Measurements from ENCODE around the gene CTNNBIP1.
A peak's percentile ranks its signal among the peaks of the same experiment; 100 is the strongest.

CTNNBIP1 gene

DNA sequence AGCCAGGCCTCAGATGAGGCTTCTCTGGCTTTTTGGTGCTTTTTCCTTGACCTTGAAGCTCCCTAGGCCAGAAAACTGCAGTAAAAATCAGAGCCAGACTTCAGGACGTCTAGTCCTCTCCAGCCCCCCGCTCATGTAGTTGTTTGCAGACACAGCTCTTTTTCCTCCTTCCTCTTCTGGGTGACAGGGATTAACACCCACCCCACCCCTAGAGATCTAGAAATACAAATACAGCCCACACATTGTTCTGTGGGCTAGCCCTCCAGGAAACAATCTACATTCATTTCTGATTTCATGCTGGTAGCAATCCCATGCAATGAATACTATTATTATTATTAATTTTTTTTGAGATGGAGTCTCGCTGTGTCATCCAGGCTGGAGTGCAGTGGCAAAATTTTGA is 76.4 kb downstream of the CTNNBIP1 start:
- CTCF ChIA-PET = interaction anchor here (0.7 kb wide), 1 partner anchor 8 kb away, joined by 3 read pairs; no protein-coding TSS in a partner anchor
- TF ChIP-seq CTCF (conservative IDR thresholded peaks at IDR 0.05; ENCODE audit: low read depth) = no peak
- no peak for DNase-seq (ENCODE audit: low spot score)
- POLR2A ChIA-PET (ENCODE audit: low non-redundant PET) = no interaction called here
- peak overlapping the region; percentile 99 for H3K27ac ChIP-seq

DNA sequence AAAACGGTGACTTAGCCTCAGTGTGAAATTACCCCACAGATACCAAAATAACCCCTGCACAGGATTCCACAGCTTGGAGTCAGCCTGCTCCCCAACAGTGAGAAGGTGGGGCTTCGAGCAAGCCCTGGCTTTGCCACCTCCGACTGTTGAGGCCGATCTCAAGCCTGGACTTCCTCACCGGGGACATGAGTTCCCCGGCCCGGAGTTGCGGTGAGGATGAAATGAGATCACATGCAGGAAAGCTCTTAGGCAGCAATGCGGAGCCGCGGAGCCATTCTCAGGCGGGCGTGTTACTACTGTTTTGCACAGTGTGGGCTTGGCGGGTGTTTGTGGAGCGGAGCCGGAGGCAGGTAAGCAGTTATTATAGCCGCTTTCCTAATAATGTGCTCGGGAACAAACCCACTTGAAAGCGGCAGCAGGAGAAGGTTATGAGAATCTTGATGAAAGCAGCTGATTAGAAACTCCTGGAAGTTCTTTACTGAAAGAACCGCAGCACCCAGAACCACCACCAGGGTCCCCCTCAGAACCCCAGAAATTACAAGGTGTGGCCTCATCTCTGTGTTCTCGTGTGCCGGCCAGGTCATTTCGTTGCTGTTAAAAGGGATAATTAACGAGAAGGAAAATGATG is 82.4 kb downstream of the CTNNBIP1 start:
- no peak for DNase-seq (ENCODE audit: low spot score)
- ChIA-PET POLR2A (ENCODE audit: low non-redundant PET) (no interaction called here), CTCF (interaction anchor here (0.6 kb wide), 1 partner anchor 153 kb away, joined by 3 read pairs; no protein-coding TSS in a partner anchor)
- peak overlapping the region; percentile 68 for H3K27ac ChIP-seq
- no peak for TF ChIP-seq CTCF (conservative IDR thresholded peaks at IDR 0.05; ENCODE audit: low read depth)

DNA sequence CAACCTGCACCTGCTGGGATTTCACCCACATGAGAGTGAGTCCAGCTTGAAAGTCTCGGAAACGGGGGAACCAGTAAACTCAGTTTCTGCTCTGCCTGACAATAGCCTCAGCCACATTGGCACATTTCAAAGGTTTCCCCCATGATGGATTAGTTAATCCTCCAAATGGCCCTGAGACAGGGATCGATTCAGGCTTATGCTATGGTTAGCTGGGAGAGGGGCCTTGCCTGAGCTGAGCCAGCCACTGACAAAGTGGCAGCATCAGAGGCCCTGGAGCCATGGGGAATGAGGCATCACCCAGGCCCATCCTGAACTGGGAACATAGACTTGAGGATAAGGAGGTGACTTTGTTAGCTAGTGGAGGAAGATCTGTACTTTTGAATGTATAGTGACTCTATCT is 83.5 kb downstream of the CTNNBIP1 start:
- CTCF ChIA-PET = interaction anchor here (0.7 kb wide), 1 partner anchor 42 kb away, joined by 3 read pairs; no protein-coding TSS in a partner anchor
- H3K27ac ChIP-seq = peak overlapping the region; percentile 68
- DNase-seq (ENCODE audit: low spot score) = no peak
- POLR2A ChIA-PET (ENCODE audit: low non-redundant PET) = no interaction called here
- no peak for TF ChIP-seq CTCF (conservative IDR thresholded peaks at IDR 0.05; ENCODE audit: low read depth)

- peak overlapping the region; percentile 98 for H3K27ac ChIP-seq
- POLR2A ChIA-PET (ENCODE audit: low non-redundant PET) = interaction anchor here (0.6 to 0.9 kb wide), 2 partner anchors 11 to 27 kb away, joined by 3 read pairs; no protein-coding TSS in a partner anchor
- CTCF ChIA-PET = interaction anchor here (0.9 to 1.2 kb wide), 2 partner anchors 16 to 27 kb away, joined by 3 to 4 read pairs; no protein-coding TSS in a partner anchor
- DNase-seq (ENCODE audit: low spot score) = no peak
- no peak for TF ChIP-seq CTCF (conservative IDR thresholded peaks at IDR 0.05; ENCODE audit: low read depth)
These were observed 84.0 kb downstream of the CTNNBIP1 start for GRCh38 chr1:9826087-9826486.

DNA sequence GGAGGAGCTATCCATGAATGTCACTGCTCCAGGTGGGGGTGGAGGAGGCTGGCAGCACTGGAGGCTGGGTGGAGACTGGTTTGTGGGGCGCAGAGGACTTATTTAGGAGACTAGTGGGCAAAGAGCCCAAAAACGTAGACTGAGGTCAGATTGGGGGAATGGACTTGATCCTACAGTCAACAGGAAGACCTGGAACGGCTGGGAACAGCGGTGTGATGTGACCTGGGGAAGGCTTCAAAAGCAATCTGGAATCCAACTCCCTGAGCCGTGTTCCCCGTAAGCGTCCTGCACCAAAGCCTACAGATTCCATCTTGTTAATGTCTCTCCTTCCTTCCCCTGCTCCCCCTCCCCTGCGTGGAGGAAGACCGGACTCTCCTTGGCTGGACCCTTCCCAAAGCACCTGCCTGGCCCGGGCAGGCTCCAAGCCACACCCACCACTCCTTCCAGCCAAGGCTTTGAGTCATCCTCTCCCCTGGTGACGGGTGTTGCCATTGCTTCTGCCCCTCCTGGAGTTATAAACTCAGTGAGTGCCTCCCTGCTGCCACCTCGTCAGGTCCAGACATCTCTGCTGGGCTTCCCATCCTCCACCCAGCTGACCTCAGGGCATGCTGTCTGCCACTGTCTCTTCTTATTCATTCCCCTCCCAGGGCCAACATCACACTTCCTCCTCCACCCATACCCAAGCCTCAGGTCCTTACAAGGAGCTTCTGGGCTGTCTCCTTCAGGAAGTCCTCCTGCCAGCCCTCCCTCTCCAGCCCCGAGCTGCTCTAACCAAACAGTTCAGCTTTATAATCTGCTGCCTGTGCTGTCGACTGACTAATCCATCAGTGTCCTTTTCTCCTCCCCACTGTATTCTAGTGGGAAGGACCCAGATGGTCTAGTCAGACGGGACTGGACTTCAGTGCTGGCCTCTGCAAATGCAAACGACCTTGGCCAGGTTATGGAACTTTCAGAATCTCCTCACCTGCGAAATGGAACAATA is 84.7 kb downstream of the CTNNBIP1 start:
- TF ChIP-seq CTCF (conservative IDR thresholded peaks at IDR 0.05; ENCODE audit: low read depth) = no peak
- ChIA-PET POLR2A (ENCODE audit: low non-redundant PET) (interaction anchor here (0.6 to 0.9 kb wide), 4 partner anchors 11 to 1863 kb away, joined by 3 to 7 read pairs (median 4); no protein-coding TSS in a partner anchor), CTCF (interaction anchor here (0.9 to 1.2 kb wide), 2 partner anchors 17 to 28 kb away, joined by 3 to 4 read pairs; no protein-coding TSS in a partner anchor)
- H3K27ac ChIP-seq = peak overlapping the region; percentile 98
- peak; percentile 97 for DNase-seq (ENCODE audit: low spot score)

- DNase-seq (ENCODE audit: low spot score) = no peak
- TF ChIP-seq CTCF (conservative IDR thresholded peaks at IDR 0.05; ENCODE audit: low read depth) = no peak
- POLR2A ChIA-PET (ENCODE audit: low non-redundant PET) = no interaction called here
- H3K27ac ChIP-seq = peak overlapping the region; percentile 98
- CTCF ChIA-PET = no interaction called here
These were observed 85.4 kb downstream of the CTNNBIP1 start for GRCh38 chr1:9824702-9825089.
